GM19324 (cell line): Measurements from ENCODE around the gene NUP210L.
"Not testable (repeated sequence)": the region's sequence is repeated elsewhere in the genome, so short reads cannot be mapped to it uniquely, and the experiment has no call there.

Experiments
- ATAC-seq: cut with Tn5 transposase; IDR thresholded peaks from one replicate; pipeline ENCODE4 v1.9.1; 2021; ENCODE audit warnings: mild to moderate bottlenecking, moderate library complexity; ENCODE audit not compliant: unreplicated experiment, low FRiP score

NUP210L gene

GRCh38 chr1:154104433-154105082 is 50.3 kb downstream of the NUP210L start:
- no peak for ATAC-seq

GRCh38 chr1:154100141-154100540 is 54.7 kb downstream of the NUP210L start:
- not testable (repeated sequence) for ATAC-seq

GRCh38 chr1:154097873-154098272 is 57.0 kb downstream of the NUP210L start:
- ATAC-seq = no peak

GRCh38 chr1:154095456-154096060 is 59.3 kb downstream of the NUP210L start:
- no peak for ATAC-seq

GRCh38 chr1:154094411-154094810 is 60.5 kb downstream of the NUP210L start:
- no peak for ATAC-seq

- ATAC-seq = no peak
These were observed 61.2 kb downstream of the NUP210L start for GRCh38 chr1:154093699-154094098.

- ATAC-seq = no peak
These were observed 63.2 kb downstream of the NUP210L start for GRCh38 chr1:154091706-154092105.

GRCh38 chr1:154087574-154087973 is 67.3 kb downstream of the NUP210L start:
- ATAC-seq = no peak

- not testable (repeated sequence) for ATAC-seq
These were observed 71.8 kb downstream of the NUP210L start for GRCh38 chr1:154083057-154083456.

GRCh38 chr1:154081386-154082126 is 73.3 kb downstream of the NUP210L start:
- ATAC-seq = no peak

GRCh38 chr1:154076413-154076812 is 78.5 kb downstream of the NUP210L start:
- no peak for ATAC-seq

GRCh38 chr1:154075746-154076145 is 79.1 kb downstream of the NUP210L start:
- no peak for ATAC-seq

- no peak for ATAC-seq
These were observed 92.6 kb downstream of the NUP210L start for GRCh38 chr1:154062309-154062708.

- ATAC-seq = not testable (repeated sequence)
These were observed 107.4 kb downstream of the NUP210L start for GRCh38 chr1:154047436-154047835.

- not testable (repeated sequence) for ATAC-seq
These were observed 121.2 kb downstream of the NUP210L start for GRCh38 chr1:154033697-154034096.

GRCh38 chr1:154019940-154020339 is 134.9 kb downstream of the NUP210L start:
- no peak for ATAC-seq

GRCh38 chr1:154019269-154019668 is 135.6 kb downstream of the NUP210L start:
- ATAC-seq = no peak

GRCh38 chr1:154014154-154014907 is 140.5 kb downstream of the NUP210L start:
- no peak for ATAC-seq

- not testable (repeated sequence) for ATAC-seq
These were observed 142.3 kb downstream of the NUP210L start for GRCh38 chr1:154012543-154012942.

- no peak for ATAC-seq
These were observed 142.7 kb downstream of the NUP210L start for GRCh38 chr1:154012129-154012528.

GRCh38 chr1:154006136-154006535 is 148.7 kb downstream of the NUP210L start:
- ATAC-seq = no peak
